ENCODE measurements around the gene RGS6.

The RGS6 gene

GRCh38 chr14:72541546-72541945 is 609.3 kb downstream of the RGS6 start:
- TF ChIP-seq CTCF (IDR thresholded peaks at IDR 0.05): no peak

GRCh38 chr14:72543341-72543740 is 611.1 kb downstream of the RGS6 start:
- no peak for TF ChIP-seq CTCF (IDR thresholded peaks at IDR 0.05)

GRCh38 chr14:72544615-72545387 is 612.6 kb downstream of the RGS6 start:
- no peak for TF ChIP-seq CTCF (IDR thresholded peaks at IDR 0.05)

GRCh38 chr14:72545411-72546311 is 613.4 kb downstream of the RGS6 start:
- TF ChIP-seq CTCF (IDR thresholded peaks at IDR 0.05): no peak

- no peak for TF ChIP-seq CTCF (IDR thresholded peaks at IDR 0.05)
Observed at GRCh38 chr14:72546344-72547016, 614.3 kb downstream of the RGS6 start.

- no peak for TF ChIP-seq CTCF (IDR thresholded peaks at IDR 0.05)
Observed at GRCh38 chr14:72547999-72548398, 615.8 kb downstream of the RGS6 start.

GRCh38 chr14:72549026-72549425 is 616.8 kb downstream of the RGS6 start:
- TF ChIP-seq CTCF (IDR thresholded peaks at IDR 0.05): no peak

Measured in LNCAP (cell line).